HL-60/S4 treated with retinoic acid at 250 ng/mL for 4 days and 3 days (cell line): ENCODE results near the gene MAP6.

ENCODE experiments used
- in situ Hi-C: fragments of 300-500 bp; cut with MboI; formaldehyde crosslinking; loops from 2 replicates; pipeline ENCODE4 v1.7.0; 2022; ENCODE audit warnings: low sequenced_read_pairs

Gene MAP6

DNA sequence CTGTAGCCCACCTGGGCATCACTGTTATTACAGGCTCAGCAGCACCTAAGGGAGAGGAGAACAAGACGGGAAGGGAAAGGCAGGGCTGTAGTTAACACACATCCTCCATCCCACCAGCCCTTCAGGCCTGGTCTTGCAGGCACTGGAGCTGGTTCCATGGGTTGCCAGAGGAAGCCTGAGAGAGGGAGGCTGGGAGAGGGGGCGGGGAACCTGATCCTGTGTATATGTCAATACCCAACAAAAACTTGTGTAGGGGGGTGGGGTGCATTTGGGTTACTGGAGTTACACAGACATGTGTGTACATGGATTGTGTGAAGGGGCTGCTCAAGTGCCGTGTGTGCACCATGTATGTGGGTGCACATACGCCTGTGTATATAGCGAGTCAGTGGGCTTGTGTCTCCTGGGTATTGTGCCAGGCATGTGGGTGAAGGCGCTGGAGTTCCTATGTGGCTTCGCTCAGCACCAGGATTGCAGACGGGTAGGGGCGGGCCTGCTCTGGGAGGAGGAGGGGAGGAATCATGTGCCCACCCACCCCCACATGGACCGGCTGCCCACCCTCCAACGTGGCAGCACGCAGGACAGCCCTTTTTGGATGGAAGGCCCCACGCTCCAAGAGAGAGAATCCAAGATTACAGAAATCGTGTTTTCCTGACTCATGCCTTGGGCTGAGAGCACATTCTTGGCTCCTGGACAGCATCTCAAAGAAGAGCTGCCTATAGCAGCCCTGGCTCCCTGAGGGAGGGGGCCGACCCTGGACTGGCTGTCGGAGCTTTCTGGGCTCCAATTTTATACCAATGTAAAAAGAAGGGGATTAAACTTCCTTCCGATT, 111.0 kb downstream of the MAP6 start:
- in situ Hi-C loops, result no loop called here

DNA sequence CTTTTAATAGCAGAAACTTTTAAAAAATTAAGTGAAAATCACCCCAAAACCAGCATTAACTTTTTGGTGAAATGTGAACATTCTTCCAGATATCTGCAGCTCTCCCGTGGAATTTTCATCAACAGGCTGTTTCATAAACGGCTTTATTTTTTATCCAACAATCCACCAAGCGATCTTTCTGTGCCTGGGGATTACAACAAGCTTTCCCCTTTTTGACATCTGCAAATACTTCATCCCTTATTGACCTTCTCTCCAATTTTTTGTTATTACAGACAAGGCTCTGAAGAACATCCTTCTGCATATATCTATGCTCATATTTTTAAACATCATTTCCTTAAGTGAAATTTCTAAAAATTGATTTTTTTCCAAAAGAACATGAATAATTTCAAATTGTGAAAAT, 112.6 kb downstream of the MAP6 start:
- in situ Hi-C loops, result no loop called here

DNA sequence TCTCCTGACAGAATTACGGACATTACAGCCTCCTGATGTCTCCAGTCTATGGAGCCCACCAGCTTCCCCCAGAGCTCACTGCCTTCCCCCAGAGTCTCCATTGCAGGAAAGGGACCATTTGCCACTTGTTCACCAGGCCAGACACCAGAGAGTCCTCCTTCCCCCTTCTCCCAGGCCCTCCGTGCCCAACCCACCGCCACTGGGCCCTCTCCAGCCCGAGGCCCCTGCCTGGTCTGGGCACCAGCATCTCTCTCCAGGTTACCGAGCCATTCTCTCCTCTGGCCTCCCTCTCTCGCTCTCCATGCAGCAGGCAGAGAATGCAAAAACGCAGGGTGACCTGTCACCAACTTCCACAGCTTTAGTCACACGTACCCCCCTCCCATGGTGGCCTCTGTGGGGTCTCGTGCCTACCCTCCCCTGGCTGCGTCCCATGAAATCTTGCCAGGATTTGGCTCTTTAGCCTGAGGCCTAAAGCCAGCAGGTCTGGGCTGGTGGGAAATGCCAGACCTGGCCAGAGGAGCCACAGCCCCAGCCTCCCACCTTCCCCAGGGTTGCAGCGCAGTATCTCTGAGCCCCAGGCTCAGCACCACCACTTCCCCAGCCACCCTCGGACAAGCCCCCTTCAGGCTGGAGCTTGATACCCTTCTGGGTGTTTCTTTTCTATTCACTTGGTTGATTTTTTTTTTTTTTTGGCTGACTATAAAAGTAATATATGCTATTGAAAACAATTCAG, 113.6 kb downstream of the MAP6 start:
- in situ Hi-C loops, result no loop called here

DNA sequence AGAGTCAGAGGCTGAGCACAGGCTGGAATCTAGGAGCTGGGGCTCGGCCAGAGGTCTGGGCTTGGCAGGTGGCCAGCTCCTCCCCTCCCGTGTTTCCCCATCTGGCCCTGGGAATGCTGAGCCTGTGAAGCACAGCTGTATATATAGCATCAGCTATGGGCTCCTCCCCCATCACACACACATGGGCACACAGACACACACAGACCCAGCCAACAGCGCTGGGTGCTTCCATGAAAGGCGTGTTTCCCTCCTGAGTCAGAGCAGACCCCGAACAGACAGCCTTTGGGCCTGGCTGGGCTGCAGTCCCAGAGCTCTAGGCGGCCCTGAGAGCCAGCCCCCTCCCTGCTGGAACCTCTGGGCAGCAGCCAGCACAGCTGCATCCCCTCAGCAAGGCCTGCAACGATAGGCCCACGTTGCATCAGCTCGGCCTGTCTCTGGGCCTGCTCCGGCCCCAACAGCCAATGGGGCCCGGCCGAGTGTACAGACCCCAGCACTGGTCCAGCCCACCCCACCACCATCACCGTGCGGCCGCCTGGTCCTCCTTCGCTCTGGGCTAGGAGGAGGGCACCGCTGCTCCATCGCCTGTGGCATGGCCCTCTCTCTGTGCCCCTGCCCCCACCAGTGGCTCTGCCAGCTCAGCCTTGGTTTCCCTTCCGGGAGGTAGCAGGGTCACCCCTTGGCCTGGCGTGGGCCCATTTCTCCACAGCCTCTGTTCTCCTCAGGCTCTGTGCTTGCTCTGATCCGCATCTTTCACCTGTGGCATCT, 114.4 kb downstream of the MAP6 start:
- in situ Hi-C loops, result no loop called here

DNA sequence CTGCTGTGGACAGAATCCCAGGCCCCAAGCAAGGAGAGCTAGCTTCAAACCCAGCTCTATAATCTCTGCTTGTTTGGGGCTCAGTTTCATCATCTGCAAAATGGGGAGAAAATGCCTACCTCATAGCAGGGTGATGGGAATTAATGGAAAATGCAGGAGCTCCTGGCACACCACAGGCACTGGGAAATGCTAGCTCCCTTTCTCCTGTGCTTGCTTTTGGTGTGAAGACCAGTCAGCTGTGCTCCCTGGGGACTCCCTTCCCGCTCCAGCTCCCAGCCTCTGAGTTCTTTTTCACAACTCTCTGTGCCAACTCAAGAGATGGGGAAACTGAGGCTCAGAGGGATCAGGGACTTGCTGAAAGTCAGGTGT, 115.0 kb downstream of the MAP6 start:
- in situ Hi-C loops, result no loop called here

DNA sequence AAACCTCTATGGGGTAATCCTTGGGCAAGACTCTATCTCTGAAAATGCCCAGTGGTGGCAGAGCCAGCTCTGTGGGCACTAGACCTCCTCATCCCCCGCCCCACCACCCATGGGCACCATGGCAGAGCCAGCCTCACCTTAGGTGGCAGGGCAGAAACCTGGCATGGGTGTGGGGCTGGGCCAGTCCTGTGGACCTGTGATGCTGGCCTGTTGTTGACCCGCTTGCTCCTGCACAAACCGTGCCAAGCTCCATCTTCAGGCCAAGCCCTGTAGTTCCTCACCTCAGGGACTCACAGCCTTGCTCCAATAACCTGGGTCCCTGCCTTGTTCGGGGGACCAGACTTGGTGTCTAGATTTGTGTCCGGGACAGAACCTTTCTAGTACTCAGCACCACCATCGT, 115.7 kb downstream of the MAP6 start:
- in situ Hi-C loops, result no loop called here

DNA sequence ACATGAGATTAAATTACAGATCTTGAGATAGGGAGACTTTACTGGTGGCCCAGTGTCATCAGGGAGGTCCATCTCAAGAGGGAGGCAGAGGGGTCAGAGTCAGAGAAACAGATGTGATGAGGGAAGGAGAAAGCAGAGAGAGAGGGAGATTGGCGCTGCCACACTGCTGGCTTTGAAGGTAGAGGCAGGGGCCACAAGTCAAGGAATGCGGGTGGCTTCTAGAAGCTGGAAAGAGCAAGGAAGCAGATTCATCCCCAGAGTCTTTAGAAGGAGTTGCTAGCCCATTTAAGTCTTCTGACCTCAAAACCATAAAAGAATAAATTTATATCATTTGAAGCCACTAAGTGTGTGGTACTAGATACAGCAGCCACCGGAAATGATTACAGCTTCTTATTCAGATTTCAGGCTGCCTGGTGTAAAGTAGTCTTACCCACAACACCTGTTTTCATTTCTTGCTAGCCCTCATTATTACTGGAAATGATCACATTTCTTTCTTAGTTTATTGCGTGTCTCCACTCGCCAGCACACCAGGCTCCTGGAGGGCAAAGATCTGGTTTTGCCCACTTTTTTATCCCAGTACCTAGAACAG, 119.4 kb downstream of the MAP6 start:
- in situ Hi-C loops, result loop anchor here (25.0 kb wide), 1 partner anchor 262 kb away; no protein-coding TSS in a partner anchor

DNA sequence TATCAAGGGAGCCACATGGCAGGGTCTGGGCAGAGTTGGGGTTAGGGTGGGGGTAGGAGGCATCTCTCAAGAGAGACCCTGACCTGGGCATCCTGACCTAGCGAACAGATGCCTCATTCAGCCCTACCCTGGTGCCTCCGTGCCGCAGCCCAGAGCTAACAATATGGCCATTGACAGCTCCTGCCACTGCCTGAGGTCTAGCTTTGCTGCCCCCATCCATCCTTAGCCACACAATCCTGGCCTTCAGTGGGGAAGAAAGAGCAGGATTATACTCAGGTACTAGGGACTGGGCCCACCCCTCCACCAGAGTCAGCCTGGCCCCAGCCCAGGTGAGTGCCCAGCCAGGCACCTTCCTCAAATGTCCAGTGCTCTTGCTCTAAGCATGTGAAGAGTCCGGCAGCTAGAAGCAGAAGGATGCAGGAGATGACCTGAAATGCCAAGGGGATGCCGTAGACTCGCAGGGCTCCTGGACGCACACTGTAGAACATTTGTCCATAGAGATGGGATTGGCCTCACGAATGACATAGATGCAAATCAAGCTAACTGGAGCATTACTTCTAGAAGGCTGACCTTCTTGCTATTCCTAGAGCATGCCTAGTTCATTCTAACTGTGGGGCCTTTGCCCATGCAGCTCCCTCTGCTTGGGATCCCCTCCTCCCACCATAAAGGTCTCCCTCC, 120.1 kb downstream of the MAP6 start:
- in situ Hi-C loops, result loop anchor here (25.0 kb wide), 1 partner anchor 261 kb away; no protein-coding TSS in a partner anchor

DNA sequence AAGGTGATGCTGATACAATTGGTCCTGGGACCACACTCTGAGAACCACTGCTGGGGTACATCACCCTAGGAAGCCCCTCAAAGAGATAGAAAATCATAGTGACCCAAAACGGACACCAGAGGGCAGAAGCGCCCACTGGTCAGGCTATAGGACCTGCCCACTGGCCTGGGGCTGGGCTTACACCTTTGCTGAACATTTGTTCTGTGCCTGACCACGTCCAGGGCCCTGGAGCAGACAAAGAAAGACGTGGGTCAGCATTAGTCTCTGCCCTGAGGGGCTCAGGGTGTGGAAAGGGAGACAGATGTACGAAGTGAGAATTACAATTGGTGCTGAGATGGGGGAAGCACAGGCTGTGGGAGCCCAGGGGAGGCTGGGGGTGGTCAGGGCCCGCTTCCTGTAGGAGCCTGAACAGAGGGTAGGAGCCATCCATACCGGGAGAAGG, 121.2 kb downstream of the MAP6 start:
- in situ Hi-C loops, result loop anchor here (25.0 kb wide), 1 partner anchor 260 kb away; no protein-coding TSS in a partner anchor

DNA sequence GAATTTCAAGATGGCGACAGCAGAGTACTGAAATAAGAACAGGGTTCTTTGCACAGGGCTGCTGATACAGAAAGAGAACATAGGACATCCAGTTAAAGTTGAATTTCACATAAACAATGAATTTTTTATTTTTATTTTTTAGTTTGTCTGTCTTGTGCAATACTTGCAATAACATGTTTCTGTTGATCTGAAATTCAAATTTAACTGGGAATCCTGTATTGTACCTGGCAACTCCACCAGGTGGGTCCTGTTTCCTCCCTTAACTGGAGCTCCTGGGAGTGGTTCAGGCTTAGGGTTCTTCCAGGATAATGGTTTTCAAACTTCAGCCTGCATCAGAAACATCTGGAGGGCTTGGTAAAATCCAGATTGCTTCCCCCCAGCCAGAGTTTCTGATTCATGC, 121.7 kb downstream of the MAP6 start:
- in situ Hi-C loops, result loop anchor here (25.0 kb wide), 1 partner anchor 260 kb away; no protein-coding TSS in a partner anchor

DNA sequence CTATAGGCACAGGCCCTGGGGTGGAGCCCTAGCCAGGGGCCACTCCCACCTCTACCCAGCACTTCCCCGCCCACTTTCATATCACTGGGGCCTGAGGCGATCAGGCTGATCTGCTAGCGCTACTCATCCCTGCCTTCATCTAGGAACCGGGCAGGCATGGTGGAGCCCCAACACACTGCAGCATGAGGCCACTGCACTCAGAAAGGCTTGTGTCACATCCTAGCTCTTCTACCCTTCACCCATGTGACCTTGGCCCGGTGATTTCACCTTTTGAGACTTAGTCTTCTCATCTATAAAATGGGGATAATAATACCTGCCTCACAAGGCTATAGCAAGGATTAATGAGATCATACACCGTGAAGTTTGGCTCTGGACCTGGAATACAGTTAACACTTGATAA, 125.0 kb downstream of the MAP6 start:
- in situ Hi-C loops, result loop anchor here (25.0 kb wide), 1 partner anchor 257 kb away; no protein-coding TSS in a partner anchor

DNA sequence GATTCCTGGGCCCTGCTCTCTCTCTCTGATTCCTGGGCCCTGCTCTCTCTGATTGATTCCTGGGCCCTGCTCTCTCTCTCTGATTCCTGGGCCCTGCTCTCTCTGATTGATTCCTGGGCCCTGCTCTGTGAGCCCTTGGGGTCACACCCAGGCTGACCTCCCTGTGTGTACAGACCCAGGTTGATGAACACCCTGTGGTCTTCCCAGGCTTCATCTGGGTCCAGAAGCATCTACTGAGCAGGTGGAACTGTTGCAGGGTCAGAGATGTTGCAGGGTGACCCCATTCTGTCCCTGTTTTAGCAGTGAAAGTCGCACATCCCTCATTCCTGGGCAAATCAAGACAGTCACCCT, 126.8 kb downstream of the MAP6 start:
- in situ Hi-C loops, result loop anchor here (25.0 kb wide), 1 partner anchor 255 kb away; no protein-coding TSS in a partner anchor

DNA sequence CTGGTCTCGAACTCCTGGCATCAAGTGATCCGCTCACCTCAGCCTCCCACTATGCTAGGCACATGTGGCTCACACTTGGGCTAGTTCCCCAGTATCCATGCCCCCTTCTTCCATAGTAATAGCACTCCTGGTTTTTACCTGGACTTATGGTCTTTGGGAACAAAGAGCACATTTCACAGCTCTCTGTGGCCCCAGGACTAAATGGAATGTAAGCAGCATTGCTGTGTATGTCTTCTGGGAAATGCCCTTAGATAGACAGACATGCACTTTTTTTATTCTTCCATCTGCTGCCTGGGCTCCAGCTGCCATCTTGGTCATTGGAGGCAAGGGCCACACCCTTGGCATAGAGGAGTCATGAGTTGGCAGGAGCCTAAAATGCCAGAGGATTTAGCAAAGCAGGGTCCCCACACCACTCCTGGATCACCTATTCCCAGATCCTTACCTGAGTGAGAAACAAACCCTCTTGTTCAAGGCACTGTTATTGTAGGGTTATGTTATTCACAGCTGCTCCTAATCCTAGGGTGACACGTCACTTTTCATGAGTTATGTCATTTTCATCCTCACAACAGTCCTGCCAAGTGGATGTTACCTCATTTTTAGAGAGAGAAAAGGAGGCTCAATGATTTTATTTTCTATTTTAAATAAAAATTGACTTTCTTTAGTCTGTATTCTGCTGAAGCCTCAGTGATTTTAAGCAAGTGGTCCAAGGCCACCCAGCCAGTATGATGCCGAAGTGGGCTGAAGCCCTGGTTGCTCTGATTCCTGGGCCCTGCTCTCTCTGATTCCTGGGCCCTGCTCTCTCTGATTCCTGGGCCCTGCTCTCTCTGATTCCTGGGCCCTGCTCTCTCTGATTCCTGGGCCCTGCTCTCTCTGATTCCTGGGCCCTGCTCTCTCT, 127.4 kb downstream of the MAP6 start:
- in situ Hi-C loops, result loop anchor here (25.0 kb wide), 1 partner anchor 254 kb away; no protein-coding TSS in a partner anchor

DNA sequence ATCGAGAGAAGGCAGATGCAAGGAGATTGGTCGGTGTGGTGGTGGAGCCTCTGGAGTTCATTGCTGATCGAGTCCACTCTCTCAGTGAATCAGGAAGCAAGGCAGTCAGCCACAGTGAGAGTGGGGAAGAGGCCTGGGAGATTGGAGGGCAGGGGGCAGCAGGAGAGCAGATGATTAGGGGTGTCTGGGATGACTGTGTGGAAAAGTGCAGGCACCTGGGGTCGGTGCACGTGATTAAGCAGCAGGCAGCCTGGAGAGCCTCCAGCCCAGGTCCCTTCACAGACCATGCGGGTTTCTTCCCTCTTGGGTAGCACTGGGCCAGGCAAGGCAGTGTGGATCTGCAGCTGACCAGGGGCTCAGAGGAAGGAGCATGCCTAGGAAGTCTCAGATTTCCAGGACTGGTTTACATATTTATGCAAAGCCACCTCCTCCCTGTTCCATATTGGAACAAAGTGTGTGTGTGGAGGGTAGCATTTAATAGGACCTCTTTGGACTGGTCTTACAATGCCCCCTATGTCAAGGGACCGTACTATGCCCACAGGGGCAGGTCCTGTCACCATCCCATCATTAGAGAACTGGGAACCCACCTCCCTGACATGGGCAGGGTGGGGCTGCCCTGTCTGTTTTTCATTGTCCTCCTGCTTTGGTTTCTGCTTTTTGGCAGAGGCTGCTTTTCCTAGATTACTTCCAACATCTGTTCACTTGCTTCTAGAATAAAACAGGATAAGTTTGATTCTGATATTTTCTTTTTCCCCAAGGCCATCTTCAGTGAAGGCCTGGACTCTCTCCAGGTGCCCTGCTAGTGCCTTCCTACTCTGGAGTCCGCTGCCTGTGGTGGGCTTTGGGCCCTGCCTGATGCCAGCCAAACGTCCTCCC, 129.1 kb downstream of the MAP6 start:
- in situ Hi-C loops, result loop anchor here (25.0 kb wide), 1 partner anchor 252 kb away; no protein-coding TSS in a partner anchor

DNA sequence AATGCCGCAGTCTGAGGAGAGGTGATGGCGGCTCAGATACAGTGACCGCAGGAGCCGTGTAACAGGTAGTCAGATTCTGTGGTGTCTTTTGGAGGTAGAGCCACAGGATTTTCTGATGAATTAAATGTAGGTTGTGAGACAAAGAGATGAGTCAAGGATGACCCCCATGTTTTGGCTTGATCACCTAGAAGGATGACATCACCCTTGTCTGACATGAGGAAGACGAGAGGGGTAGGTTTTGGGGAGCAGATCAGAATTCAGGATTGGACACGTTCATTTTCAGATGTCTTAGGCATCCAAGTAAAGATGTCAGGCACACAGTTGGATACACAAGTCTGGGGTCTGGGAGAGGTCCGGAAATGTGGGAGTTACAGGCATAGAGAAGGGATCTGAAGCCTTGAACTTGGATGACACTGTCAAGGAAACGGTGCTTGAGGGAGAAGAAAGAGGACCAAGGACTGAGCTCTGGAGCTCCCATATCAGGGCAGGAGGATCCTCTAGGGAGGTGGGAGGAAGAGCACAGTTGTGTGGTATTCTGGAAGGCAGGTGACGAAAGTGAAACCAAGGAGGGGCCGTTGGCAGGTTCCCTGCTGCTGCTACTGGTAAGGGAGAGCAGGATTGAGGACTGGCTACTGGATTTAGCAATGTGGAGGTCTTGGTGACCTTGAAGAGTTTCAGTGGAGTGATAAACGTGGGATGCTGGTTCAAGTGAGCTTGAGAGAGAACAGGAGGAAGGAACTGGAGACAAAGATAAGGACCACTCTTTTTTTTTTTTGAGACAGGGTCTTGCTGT, 130.5 kb downstream of the MAP6 start:
- in situ Hi-C loops, result loop anchor here (25.0 kb wide), 1 partner anchor 251 kb away; no protein-coding TSS in a partner anchor

DNA sequence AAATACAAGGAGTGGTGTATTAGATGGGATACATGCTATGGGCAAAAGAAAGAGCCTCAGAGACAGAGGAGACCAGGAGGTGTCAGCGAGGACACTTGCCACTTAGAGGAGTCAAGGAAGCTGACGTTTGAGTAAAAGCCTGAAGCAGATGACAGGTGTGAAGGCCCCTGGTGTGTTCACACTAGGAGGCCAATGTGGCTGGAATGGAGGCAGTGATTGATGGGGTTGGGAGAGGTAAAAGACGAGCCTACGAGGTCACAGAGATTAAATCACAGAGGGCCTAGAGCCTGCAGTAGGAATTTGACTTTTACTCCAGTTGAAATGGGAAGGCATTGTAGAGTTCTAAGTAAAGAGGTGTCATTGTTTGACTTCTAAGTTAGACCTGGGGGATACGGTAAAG, 131.1 kb downstream of the MAP6 start:
- in situ Hi-C loops, result loop anchor here (25.0 kb wide), 1 partner anchor 250 kb away; no protein-coding TSS in a partner anchor
